H9 (cell line): ENCODE data around the gene JMJD1C. TPM values are rescaled to one million over a fixed set of nuclear protein-coding genes. Genes with fewer than 3 reads are reported as not detected.

ENCODE experiments used
- DNase-seq: peaks from one replicate; pipeline ENCODE4 v3.0.0-alpha.2; 2017
- H2AFZ ChIP-seq: one replicate; pipeline ENCODE4 v1.6.1; 2013; ENCODE audit warnings: mild to moderate bottlenecking, low read length, control low read depth, moderate library complexity
- H2AK5ac ChIP-seq: 2 replicates; pipeline ENCODE4 v1.6.1; 2013; ENCODE audit warnings: low read length, control low read depth, mixed read lengths; ENCODE audit not compliant: insufficient read length
- H2BK120ac ChIP-seq: one replicate; pipeline ENCODE4 v1.6.1; 2013; ENCODE audit warnings: low read depth, mild to moderate bottlenecking, low read length, control low read depth, inconsistent platforms; ENCODE audit not compliant: poor library complexity, severe bottlenecking
- H2BK12ac ChIP-seq: 2 replicates; pipeline ENCODE4 v1.6.1; 2013; ENCODE audit warnings: low read length, control low read depth, mixed read lengths, low read depth; ENCODE audit not compliant: insufficient read length
- H2BK15ac ChIP-seq: 2 replicates; pipeline ENCODE4 v1.6.1; 2013; ENCODE audit warnings: low read depth, low read length, control low read depth
- H2BK20ac ChIP-seq: one replicate; pipeline ENCODE4 v1.6.1; 2013; ENCODE audit warnings: low read depth, mild to moderate bottlenecking, low read length, control low read depth, inconsistent platforms; ENCODE audit not compliant: poor library complexity, severe bottlenecking
- H2BK5ac ChIP-seq: 2 replicates; pipeline ENCODE4 v1.6.1; 2013; ENCODE audit warnings: low read length, control low read depth, mixed read lengths; ENCODE audit not compliant: insufficient read length
- H3K14ac ChIP-seq: 2 replicates; pipeline ENCODE4 v1.6.1; 2013; ENCODE audit warnings: low read length, control low read depth; ENCODE audit not compliant: insufficient read depth
- H3K18ac ChIP-seq: 2 replicates; pipeline ENCODE4 v1.6.1; 2013; ENCODE audit warnings: low read depth, mild to moderate bottlenecking, mixed read lengths, low read length, control low read depth; ENCODE audit not compliant: insufficient read length
- H3K23ac ChIP-seq: 2 replicates; pipeline ENCODE4 v1.6.1; 2013; ENCODE audit warnings: low read length, control low read depth, mixed read lengths, low read depth; ENCODE audit not compliant: insufficient read length
- H3K23me2 ChIP-seq: 2 replicates; pipeline ENCODE4 v1.6.1; 2013; ENCODE audit warnings: low read depth, mild to moderate bottlenecking, mixed read lengths, low read length, control low read depth; ENCODE audit not compliant: insufficient read length, poor library complexity, severe bottlenecking
- H3K27ac ChIP-seq: 2 replicates; pipeline ENCODE4 v1.5.1; 2013; ENCODE audit warnings: low read length, control low read depth, mixed read lengths, low read depth; ENCODE audit not compliant: insufficient read length
- H3K27me3 ChIP-seq: 2 replicates; pipeline ENCODE4 v1.6.1; 2013; ENCODE audit warnings: low read length, control low read depth, inconsistent platforms; ENCODE audit not compliant: insufficient read depth
- H3K4ac ChIP-seq: 2 replicates; pipeline ENCODE4 v1.6.1; 2013; ENCODE audit warnings: low read depth, mild to moderate bottlenecking, control low read depth, inconsistent platforms, low read length, moderate library complexity
- H3K4me1 ChIP-seq: 2 replicates; pipeline ENCODE4 v1.6.1; 2013; ENCODE audit warnings: low read length, control low read depth, inconsistent platforms; ENCODE audit not compliant: insufficient read depth
- H3K4me2 ChIP-seq: 2 replicates; pipeline ENCODE4 v1.6.1; 2013; ENCODE audit warnings: low read length, control low read depth, mixed read lengths; ENCODE audit not compliant: insufficient read length, insufficient read depth
- H3K56ac ChIP-seq: 2 replicates; pipeline ENCODE4 v1.6.1; 2013; ENCODE audit warnings: low read depth, mild to moderate bottlenecking, mixed read lengths, low read length, control low read depth; ENCODE audit not compliant: insufficient read length
- H3K79me1 ChIP-seq: 2 replicates; pipeline ENCODE4 v1.6.1; 2013; ENCODE audit warnings: low read depth, mild to moderate bottlenecking, moderate library complexity, low read length, control low read depth, inconsistent platforms; ENCODE audit not compliant: insufficient read depth, poor library complexity, severe bottlenecking
- H3K79me2 ChIP-seq: 2 replicates; pipeline ENCODE4 v1.6.1; 2013; ENCODE audit warnings: low read length, control low read depth, inconsistent platforms; ENCODE audit not compliant: insufficient read depth
- H3K9ac ChIP-seq: 2 replicates; pipeline ENCODE4 v1.6.1; 2013; ENCODE audit warnings: low read length, control low read depth, mixed read lengths; ENCODE audit not compliant: insufficient read length; ENCODE audit errors: extremely low read depth
- H3K9me3 ChIP-seq: one replicate; pipeline ENCODE4 v1.6.1; 2013; ENCODE audit warnings: low read depth, low read length, inconsistent platforms; ENCODE audit not compliant: control insufficient read depth
- H3T11ph ChIP-seq: one replicate; pipeline ENCODE4 v1.6.1; 2013; ENCODE audit warnings: mild to moderate bottlenecking, low read length, control low read depth, inconsistent platforms
- H4K20me1 ChIP-seq: one replicate; pipeline ENCODE4 v1.6.1; 2013; ENCODE audit not compliant: control insufficient read depth, insufficient read length, insufficient read depth
- H4K5ac ChIP-seq: 2 replicates; pipeline ENCODE4 v1.6.1; 2013; ENCODE audit warnings: low read depth, mild to moderate bottlenecking, mixed read lengths, low read length, control low read depth; ENCODE audit not compliant: insufficient read length
- H4K8ac ChIP-seq: replicated peaks from 2 replicates; pipeline ENCODE4 v1.6.1; 2013; ENCODE audit warnings: low read length, control low read depth, mixed read lengths, low read depth; ENCODE audit not compliant: insufficient read length
- H4K91ac ChIP-seq: 2 replicates; pipeline ENCODE4 v1.6.1; 2013; ENCODE audit warnings: low read depth, mild to moderate bottlenecking, moderate library complexity, mixed read lengths, low read length, control low read depth; ENCODE audit not compliant: insufficient read length
- H3K27ac Mint-ChIP-seq, 3 experiments: 2 replicates in 2 of 3; 3 replicates in 1 of 3; pipeline ENCODE4 v1.8.0; 2020 to 2021; ENCODE audit warnings: mixed read lengths in 3 of 3, mild to moderate bottlenecking in 1 of 3, moderate library complexity in 1 of 3
- H3K27me3 Mint-ChIP-seq: 2 replicates; pipeline ENCODE4 v1.8.0; 2021; ENCODE audit warnings: low read depth, mild to moderate bottlenecking, moderate library complexity, mixed read lengths
- H3K36me3 Mint-ChIP-seq, 3 experiments: 2 replicates in 2 of 3; 3 replicates in 1 of 3; pipeline ENCODE4 v1.8.0; 2020 to 2021; ENCODE audit warnings: low read depth in 3 of 3, mixed read lengths in 3 of 3; ENCODE audit not compliant: insufficient read depth in 1 of 3
- H3K4me1 Mint-ChIP-seq, 2 experiments: 2 replicates each; pipeline ENCODE4 v1.8.0; 2020; ENCODE audit warnings: mixed read lengths in 2 of 2
- H3K4me3 Mint-ChIP-seq, 2 experiments: 2 replicates in 1 of 2; 3 replicates in 1 of 2; pipeline ENCODE4 v1.8.0; 2020 to 2021; ENCODE audit warnings: mild to moderate bottlenecking in 2 of 2, mixed read lengths in 2 of 2, moderate library complexity in 1 of 2
- H3K9me3 Mint-ChIP-seq, 2 experiments: 2 replicates in 1 of 2; 3 replicates in 1 of 2; pipeline ENCODE4 v1.8.0; 2020; ENCODE audit warnings: mild to moderate bottlenecking in 2 of 2, mixed read lengths in 2 of 2, moderate library complexity in 1 of 2
- WGBS: extraction: QIAGEN DNeasy Blood & Tissue Kit; methylation state at CpG from one replicate; pipeline ENCODE4 v1.1.7; 2013; ENCODE audit warnings: missing lambda C conversion rate, low lambda C conversion rate, mixed read lengths; ENCODE audit not compliant: insufficient read length; ENCODE audit errors: extremely low coverage; 5-methylcytosine and 5-hydroxymethylcytosine counted together
- total RNA-seq: library from RNA; stranded (reverse); gene quantifications from 2 replicates; pipeline ENCODE4 v1.2.1, GENCODE V29; 2021
- TF ChIP-seq, protein P1 (sequence below): fragments of 200-600 bp; sonication (generic); conservative IDR thresholded peaks from 3 replicates; pipeline ENCODE4 v1.8.0; 2021; ENCODE audit warnings: antibody characterized with exemption, mild to moderate bottlenecking

The JMJD1C gene
- total RNA-seq, 1 experiment from 2014 or later: 200 TPM

GRCh38 chr10:63374991-63375390, 90.8 kb downstream of the JMJD1C start:
- no peaks in the 10 kb centered on the region for H3K27me3 ChIP-seq
- TF ChIP-seq, protein P1, sequence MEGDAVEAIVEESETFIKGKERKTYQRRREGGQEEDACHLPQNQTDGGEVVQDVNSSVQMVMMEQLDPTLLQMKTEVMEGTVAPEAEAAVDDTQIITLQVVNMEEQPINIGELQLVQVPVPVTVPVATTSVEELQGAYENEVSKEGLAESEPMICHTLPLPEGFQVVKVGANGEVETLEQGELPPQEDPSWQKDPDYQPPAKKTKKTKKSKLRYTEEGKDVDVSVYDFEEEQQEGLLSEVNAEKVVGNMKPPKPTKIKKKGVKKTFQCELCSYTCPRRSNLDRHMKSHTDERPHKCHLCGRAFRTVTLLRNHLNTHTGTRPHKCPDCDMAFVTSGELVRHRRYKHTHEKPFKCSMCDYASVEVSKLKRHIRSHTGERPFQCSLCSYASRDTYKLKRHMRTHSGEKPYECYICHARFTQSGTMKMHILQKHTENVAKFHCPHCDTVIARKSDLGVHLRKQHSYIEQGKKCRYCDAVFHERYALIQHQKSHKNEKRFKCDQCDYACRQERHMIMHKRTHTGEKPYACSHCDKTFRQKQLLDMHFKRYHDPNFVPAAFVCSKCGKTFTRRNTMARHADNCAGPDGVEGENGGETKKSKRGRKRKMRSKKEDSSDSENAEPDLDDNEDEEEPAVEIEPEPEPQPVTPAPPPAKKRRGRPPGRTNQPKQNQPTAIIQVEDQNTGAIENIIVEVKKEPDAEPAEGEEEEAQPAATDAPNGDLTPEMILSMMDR: no peak
- no peak overlapping the region for H3K4me2 ChIP-seq
- peaks cover 5% of the 10 kb centered on the region for H3K79me1 ChIP-seq
- Mint-ChIP-seq H3K9me3 (no peaks in the 10 kb centered on the region), H3K36me3 (peaks cover under 1 to 3% (median 2%) of the 10 kb centered on the region in 3 experiments; a peak in 6 of 7 replicates), H3K27ac (no peak overlapping the region), H3K4me1 (no peaks in the 10 kb centered on the region), H3K4me3 (no peak overlapping the region), H3K27me3 (no peaks in the 10 kb centered on the region)
- no peak overlapping the region for H2BK5ac ChIP-seq
- H2BK120ac ChIP-seq: no peak overlapping the region
- H4K8ac ChIP-seq: no peak overlapping the region
- no peak overlapping the region for H3K27ac ChIP-seq
- no peak for DNase-seq
- no peak overlapping the region for H2BK15ac ChIP-seq
- no peaks in the 10 kb centered on the region for H4K20me1 ChIP-seq
- no peak overlapping the region for H2AFZ ChIP-seq
- no peak overlapping the region for H4K5ac ChIP-seq
- no peak overlapping the region for H3K9ac ChIP-seq
- no peak overlapping the region for H4K91ac ChIP-seq
- H3K23me2 ChIP-seq: no peaks in the 10 kb centered on the region
- H2AK5ac ChIP-seq: no peak overlapping the region
- H3K9me3 ChIP-seq: no peaks in the 10 kb centered on the region
- no peak overlapping the region for H3K4ac ChIP-seq
- no peaks in the 10 kb centered on the region for H3K4me1 ChIP-seq
- no peak overlapping the region for H3K23ac ChIP-seq
- H2BK12ac ChIP-seq: no peak overlapping the region
- H3K14ac ChIP-seq: no peak overlapping the region
- H3K79me2 ChIP-seq: no peaks in the 10 kb centered on the region; the same call in 1 of the 2 replicates
- H2BK20ac ChIP-seq: no peak overlapping the region
- H3K56ac ChIP-seq: no peak overlapping the region
- WGBS: no CpG with 5 or more reads among the region's 1 CpG
- H3K18ac ChIP-seq: no peak overlapping the region
- H3T11ph ChIP-seq: no peak overlapping the region
